ENCODE measurements around the gene TUBA8. TPM values are rescaled to one million over a fixed set of nuclear protein-coding genes. Genes with fewer than 3 reads are reported as not detected.

Gene TUBA8
- total and polyA plus RNA-seq, 2 experiments from 2014 or later, result 0.32 TPM; not detected in 1

- Histone ChIP-seq H3K4me3 (no peak overlapping the region), H3K4me1 (ENCODE audit: insufficient read depth) (no peaks in the 10 kb centered on the region), H4K20me1 (ENCODE audit: insufficient read depth) (no peaks in the 10 kb centered on the region), H3K9me3 (ENCODE audit: low read depth) (no peaks in the 10 kb centered on the region), H3K9me2 (ENCODE audit: insufficient read depth) (no peaks in the 10 kb centered on the region), H3F3A (ENCODE audit: insufficient read depth) (no peaks in the 10 kb centered on the region), H3K27ac (no peak overlapping the region), H3K27me3 (replicated peaks; ENCODE audit: insufficient read depth) (no peaks in the 10 kb centered on the region), H2AFZ (no peak overlapping the region), H3K9ac (no peak overlapping the region), H3K36me3 (ENCODE audit: low read depth) (no peaks in the 10 kb centered on the region), H3K4me2 (ENCODE audit: unreplicated experiment) (no peak overlapping the region), H3K79me2 (ENCODE audit: insufficient read depth) (no peaks in the 10 kb centered on the region)
- DNase-seq, result no peak
- in situ Hi-C loops (cut with MboI), result no loop called here
- TF ChIP-seq EZH2phosphoT487 (IDR thresholded peaks at IDR 0.05; ENCODE audit: insufficient read depth, low read depth) (no peak), EZH2 (IDR thresholded peaks at IDR 0.05; ENCODE audit: insufficient read depth, poor library complexity, severe bottlenecking) (no peak)
These were observed 33.5 kb downstream of the TUBA8 start for GRCh38 chr22:18144105-18144504.

GRCh38 chr22:18145676-18146388, 35.2 kb downstream of the TUBA8 start:
- no peak overlapping the region for H3K4me3 ChIP-seq
- H3K9ac ChIP-seq, result no peak overlapping the region
- whole genome bisulfite sequencing, 2 experiments (ENCODE audit: low coverage in 1 of 2, low lambda C conversion rate in 2 of 2, missing lambda C conversion rate in 2 of 2), result 83 to 85% methylated on average over 23 of the region's 23 CpGs
- H3K27me3 ChIP-seq (replicated peaks; ENCODE audit: insufficient read depth), result no peaks in the 10 kb centered on the region
- H3K9me3 ChIP-seq (ENCODE audit: low read depth), result no peaks in the 10 kb centered on the region
- H3K36me3 ChIP-seq (ENCODE audit: low read depth), result no peaks in the 10 kb centered on the region
- H3K4me1 ChIP-seq (ENCODE audit: insufficient read depth), result 0 out of 2 replicates have a peak, but pooled peaks cover 4% of the 10 kb centered on the region
- no peaks in the 10 kb centered on the region for H3K79me2 ChIP-seq (ENCODE audit: insufficient read depth)
- no peaks in the 10 kb centered on the region for H4K20me1 ChIP-seq (ENCODE audit: insufficient read depth)
- H3K4me2 ChIP-seq (ENCODE audit: unreplicated experiment), result no peak overlapping the region
- TF ChIP-seq EZH2phosphoT487 (IDR thresholded peaks at IDR 0.05; ENCODE audit: insufficient read depth, low read depth) (no peak), EZH2 (IDR thresholded peaks at IDR 0.05; ENCODE audit: insufficient read depth, poor library complexity, severe bottlenecking) (no peak)
- H3K9me2 ChIP-seq (ENCODE audit: insufficient read depth), result no peaks in the 10 kb centered on the region
- no peaks in the 10 kb centered on the region for H3F3A ChIP-seq (ENCODE audit: insufficient read depth)
- H3K27ac ChIP-seq, result no peak overlapping the region
- no peak overlapping the region for H2AFZ ChIP-seq
- in situ Hi-C loops (cut with MboI), result no loop called here
- no peak for DNase-seq

GRCh38 chr22:18146389-18146753, 35.8 kb downstream of the TUBA8 start:
- in situ Hi-C loops (cut with MboI), result no loop called here
- no peaks in the 10 kb centered on the region for H3K9me3 ChIP-seq (ENCODE audit: low read depth)
- no peaks in the 10 kb centered on the region for H3F3A ChIP-seq (ENCODE audit: insufficient read depth)
- no peak overlapping the region for H3K27ac ChIP-seq
- TF ChIP-seq EZH2phosphoT487 (IDR thresholded peaks at IDR 0.05; ENCODE audit: insufficient read depth, low read depth) (no peak), EZH2 (IDR thresholded peaks at IDR 0.05; ENCODE audit: insufficient read depth, poor library complexity, severe bottlenecking) (no peak)
- DNase-seq, result no peak
- H4K20me1 ChIP-seq (ENCODE audit: insufficient read depth), result no peaks in the 10 kb centered on the region
- WGBS, 2 experiments (ENCODE audit: low coverage in 1 of 2, low lambda C conversion rate in 2 of 2, missing lambda C conversion rate in 2 of 2), result 94 to 99% methylated on average over 3 of the region's 3 CpGs
- H3K4me3 ChIP-seq, result no peak overlapping the region
- H3K36me3 ChIP-seq (ENCODE audit: low read depth), result no peaks in the 10 kb centered on the region
- H2AFZ ChIP-seq, result no peak overlapping the region
- H3K79me2 ChIP-seq (ENCODE audit: insufficient read depth), result no peaks in the 10 kb centered on the region
- no peak overlapping the region for H3K4me2 ChIP-seq (ENCODE audit: unreplicated experiment)
- H3K9ac ChIP-seq, result no peak overlapping the region
- H3K4me1 ChIP-seq (ENCODE audit: insufficient read depth), result 0 out of 2 replicates have a peak, but pooled peaks cover 4% of the 10 kb centered on the region
- H3K27me3 ChIP-seq (replicated peaks; ENCODE audit: insufficient read depth), result no peaks in the 10 kb centered on the region
- H3K9me2 ChIP-seq (ENCODE audit: insufficient read depth), result no peaks in the 10 kb centered on the region

GRCh38 chr22:18147791-18148190, 37.2 kb downstream of the TUBA8 start:
- Histone ChIP-seq H3K9me2 (ENCODE audit: insufficient read depth) (no peaks in the 10 kb centered on the region), H3K27me3 (replicated peaks; ENCODE audit: insufficient read depth) (no peaks in the 10 kb centered on the region), H3K4me1 (ENCODE audit: insufficient read depth) (0 out of 2 replicates have a peak, but pooled peaks cover 4% of the 10 kb centered on the region), H3K36me3 (ENCODE audit: low read depth) (no peaks in the 10 kb centered on the region), H3F3A (ENCODE audit: insufficient read depth) (no peaks in the 10 kb centered on the region), H3K79me2 (ENCODE audit: insufficient read depth) (no peaks in the 10 kb centered on the region), H3K9ac (no peak overlapping the region), H3K27ac (no peak overlapping the region), H3K9me3 (ENCODE audit: low read depth) (no peaks in the 10 kb centered on the region), H3K4me3 (no peak overlapping the region), H2AFZ (no peak overlapping the region), H3K4me2 (ENCODE audit: unreplicated experiment) (no peak overlapping the region), H4K20me1 (ENCODE audit: insufficient read depth) (no peaks in the 10 kb centered on the region)
- no peak for TF ChIP-seq EZH2 (IDR thresholded peaks at IDR 0.05; ENCODE audit: insufficient read depth, poor library complexity, severe bottlenecking)
- TF ChIP-seq EZH2phosphoT487 (IDR thresholded peaks at IDR 0.05; ENCODE audit: insufficient read depth, low read depth), result no peak
- in situ Hi-C loops (cut with MboI), result no loop called here
- 83 to 85% methylated on average over 5 of the region's 5 CpGs for WGBS, 2 experiments (ENCODE audit: low coverage in 1 of 2, low lambda C conversion rate in 2 of 2, missing lambda C conversion rate in 2 of 2)
- no peak for DNase-seq

Measured in GM23248 (cell line).